NCI-H510A (cell line): Measurements from ENCODE around the gene CHD1.
A peak's percentile ranks its signal among the peaks of the same experiment; 100 is the strongest.

Experiments
- DNase-seq: peaks from one replicate; lab custom pipeline; 2025; lab: John Stamatoyannopoulos, UW

CHD1 gene

DNA sequence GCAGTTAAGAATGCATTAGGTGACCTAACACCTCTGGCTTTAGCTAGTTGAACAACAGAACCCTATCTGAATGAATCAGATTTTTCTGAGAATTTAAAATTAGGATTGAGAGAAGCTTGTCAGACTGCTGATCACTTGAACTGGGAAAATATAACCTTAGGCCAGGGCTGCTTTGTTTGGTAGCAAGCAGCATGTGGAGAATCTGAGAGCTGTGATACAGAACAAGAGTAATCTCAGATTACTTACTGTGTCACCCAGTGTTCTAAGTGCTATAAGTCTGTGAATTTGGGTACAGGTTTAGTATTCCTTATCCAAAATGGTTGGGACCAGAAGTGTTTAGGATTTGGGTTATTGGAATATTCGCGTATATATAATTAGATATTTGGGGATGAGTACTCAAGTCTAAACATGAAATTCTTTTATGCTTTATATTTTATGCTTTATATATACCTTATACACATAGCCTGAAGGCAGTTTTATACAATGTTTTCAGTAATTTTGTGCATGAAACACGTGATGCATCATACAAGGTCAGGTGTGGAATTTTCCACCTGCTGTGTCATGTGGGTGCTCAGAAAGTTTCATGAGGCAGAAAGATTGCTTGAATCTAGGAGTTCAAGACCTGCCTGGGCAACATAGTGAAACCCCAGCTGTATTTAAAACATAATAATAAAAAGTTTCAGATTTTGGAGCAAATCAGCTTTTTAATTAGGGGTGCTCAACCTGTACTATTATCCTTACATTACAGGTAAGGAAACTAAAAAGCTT is 8.3 kb upstream of the CHD1 start:
- no peak for DNase-seq

DNA sequence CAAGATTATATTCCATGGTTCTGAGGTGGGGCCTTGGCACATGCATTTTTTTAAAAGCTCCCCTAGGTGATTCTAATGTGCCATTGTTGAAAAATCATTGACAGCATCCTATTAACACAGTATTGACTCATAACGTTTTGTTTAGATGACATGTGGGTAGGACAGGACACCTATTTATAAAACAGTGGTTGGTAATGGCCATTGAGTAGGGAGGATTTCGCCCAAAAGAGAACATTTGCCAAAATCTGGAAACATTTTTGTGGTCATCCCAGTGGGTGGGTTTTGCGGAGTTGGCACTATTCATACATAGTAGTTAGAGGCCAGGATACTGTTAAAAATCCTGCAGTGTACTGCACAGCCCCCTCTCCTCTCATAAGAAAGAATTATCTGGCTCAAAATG is 6.4 kb upstream of the CHD1 start:
- DNase-seq = no peak

DNA sequence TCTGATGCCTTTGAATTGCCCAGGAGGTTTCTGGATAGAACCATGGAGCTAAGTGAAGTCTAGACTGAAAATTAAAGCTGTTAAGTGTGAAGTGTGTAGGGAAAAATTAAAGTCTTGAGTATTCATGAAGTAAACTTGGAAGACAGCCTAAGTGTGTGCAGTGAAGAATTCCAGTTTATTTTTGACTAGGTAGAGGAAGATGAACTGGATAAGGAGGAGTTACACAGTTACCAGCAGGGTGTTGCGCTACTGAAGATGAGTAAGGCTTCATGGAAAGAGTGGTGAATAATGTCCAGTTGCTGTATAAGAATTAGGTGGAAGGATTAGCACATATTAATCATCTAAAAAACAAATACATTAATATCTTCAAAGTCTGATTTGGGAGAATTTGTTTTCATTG is 5.7 kb upstream of the CHD1 start:
- no peak for DNase-seq

DNA sequence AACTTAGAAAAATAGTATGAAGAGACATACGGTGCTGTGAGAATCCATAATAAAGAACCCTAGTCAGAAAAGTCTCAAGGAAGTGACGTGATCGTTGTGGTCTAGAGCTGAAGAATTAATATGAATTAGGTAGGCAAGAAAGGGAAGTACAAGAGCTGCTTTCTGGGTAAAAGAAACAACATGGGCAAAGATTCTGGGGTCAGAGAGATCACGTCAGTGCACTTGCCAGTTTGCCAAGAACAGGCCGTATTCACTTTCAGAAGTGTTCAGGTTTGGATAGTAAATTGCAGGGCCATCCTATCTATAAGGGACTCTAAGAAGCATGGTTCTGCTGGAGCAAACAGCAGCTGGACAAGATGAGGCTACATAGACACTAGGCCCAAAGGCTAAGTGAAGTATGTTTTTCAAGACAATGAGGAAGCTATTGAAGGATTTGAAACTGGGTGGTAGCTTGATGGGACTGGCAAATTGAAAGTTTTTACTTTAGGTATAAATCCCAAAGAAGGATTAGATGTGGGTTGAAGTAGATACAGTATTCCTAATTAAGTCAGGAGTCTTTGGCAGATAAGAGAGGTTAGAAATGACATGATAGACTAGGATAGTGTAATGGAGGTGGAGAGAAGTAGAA is 4.8 kb upstream of the CHD1 start:
- DNase-seq = no peak

DNA sequence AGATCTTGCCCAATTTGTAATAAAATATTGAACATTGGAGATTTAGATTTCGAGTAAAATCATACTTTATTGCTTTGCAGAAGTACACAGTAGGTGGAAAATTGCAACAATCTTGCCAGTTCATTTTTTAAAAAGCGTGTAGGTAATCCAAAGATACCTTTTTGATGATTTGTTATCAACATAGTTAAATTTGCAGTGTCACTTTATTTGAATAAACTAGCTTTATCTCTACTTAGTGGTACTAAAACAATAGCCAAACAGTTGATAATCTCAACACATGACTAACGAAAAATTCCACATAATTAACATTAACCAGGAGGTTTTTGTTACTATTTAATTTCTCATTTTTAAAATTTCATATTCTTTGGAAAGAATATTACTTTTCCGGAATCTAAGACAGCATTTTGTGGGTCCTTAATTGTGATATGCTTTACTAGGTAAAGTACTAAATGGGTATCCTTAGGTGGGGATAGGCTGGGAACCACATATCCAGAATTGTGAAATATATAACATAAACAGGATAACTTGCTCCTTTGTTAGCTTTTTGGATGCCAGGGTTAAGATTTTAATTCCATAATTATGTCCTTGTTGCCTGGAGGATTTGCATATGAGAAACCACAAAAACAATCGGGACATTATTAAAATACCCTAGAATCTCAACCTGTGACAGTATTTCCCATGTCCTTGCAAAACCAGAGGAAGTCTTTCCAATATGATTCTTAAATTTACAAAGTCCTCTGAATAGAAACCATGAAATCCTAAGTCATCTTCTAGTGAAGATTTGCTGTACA is 2.4 kb upstream of the CHD1 start:
- no peak for DNase-seq

DNA sequence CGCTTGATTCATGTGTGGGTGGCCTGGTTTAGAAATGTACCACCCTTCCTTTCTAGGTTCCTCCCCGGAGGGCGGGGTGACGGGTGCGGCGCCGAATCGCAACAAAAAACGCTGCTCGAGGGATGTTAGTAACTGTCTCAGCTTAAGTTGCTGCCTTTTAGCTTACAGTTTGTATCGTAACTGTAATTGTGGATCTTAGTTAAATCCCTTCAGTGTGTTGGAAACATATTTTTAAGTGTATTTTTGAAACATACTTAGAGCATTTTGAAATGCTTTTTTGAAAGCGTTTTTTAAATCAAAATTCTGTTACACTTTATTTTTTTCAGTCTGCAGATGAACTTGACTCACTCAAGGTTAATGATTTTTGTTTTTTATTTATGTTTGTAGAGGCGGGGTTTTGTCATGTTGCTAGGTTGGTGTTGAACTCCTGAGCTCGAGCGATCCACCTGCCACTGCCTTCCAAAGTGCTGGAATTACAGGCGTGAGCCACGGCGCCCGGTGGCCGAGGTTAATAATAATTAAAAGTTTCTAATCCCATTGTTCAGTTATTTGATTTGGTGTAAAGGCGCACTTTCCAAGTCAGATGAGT is 997 bp upstream of the CHD1 start:
- no peak for DNase-seq

DNA sequence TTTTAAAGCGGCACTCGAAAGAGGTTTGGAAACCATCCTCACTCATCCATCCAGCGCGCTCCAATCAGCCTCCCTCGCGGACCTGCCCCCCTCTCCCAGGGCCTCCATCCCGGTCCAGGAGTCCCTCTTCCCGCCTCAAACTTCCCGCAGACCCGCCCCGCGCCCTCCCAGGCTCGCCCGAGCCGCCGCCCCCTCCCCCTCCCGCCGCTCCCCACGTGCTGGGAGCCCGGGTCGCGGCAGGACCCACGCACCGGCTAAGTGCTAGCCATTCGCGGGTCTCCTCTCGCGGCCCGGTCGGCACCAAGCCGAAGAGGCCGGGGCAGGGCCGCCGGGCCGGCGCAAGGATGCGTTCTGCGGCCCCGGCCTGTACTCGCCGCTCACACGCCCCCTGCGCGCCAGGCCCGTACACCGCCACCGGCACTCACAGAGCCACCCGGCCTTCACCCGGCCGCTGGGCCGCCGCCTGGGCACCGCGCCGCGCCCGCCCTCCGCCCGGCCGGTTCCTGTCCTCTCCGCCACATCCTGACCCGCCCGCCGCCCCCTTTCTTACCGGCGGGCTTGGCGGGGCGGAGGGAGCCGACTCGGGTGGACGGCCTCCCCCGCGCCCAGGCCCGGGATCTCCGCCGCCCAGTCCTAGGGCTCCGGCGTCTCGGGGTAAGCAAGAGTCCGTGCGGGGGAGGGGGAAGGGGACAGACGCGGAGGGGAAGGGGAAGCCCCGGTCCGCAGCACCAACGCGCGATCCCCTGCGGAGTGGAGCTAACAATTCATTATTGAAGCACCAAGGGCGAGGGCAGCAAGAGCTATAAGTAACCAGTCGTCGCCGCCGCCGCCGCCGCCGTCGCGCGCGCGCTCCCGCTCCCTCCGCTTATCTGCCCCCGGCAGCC is 576 bp downstream of the CHD1 start:
- peak; percentile 17 for DNase-seq

DNA sequence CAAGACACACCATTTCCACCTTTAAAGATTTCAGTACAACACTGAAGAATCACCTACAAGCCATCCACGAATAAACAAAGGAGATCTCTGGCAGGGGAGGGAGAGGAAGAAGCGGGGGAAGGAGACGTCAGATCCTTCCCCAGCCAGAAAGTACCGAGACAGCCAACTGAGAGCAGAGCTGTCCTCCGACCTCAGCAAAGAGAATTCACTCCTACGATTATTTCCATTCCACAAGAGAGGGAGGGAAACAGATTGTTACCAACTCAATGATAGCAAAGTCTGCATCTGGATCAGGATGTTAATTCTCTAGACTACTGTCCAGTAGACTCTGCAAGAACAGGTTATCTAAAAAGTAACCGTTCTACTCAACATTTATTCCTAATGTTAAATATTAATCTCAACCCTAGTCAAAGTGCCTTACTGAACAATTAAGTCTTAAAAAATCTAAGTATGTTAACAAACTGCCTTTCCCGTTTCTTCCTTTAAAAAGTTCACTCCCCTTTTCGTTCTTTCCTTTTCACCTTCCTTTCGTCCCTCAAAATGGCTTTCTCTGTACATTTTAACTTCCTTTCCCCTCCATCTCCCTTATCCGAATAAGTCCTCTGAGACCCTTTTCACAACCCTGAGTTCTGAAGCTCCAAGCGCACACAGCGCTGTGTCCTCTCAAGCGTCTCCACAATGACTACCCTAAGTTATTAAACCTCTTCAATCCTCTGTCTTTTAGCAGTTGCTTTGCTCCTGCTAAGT is 1.4 kb downstream of the CHD1 start:
- DNase-seq = no peak

DNA sequence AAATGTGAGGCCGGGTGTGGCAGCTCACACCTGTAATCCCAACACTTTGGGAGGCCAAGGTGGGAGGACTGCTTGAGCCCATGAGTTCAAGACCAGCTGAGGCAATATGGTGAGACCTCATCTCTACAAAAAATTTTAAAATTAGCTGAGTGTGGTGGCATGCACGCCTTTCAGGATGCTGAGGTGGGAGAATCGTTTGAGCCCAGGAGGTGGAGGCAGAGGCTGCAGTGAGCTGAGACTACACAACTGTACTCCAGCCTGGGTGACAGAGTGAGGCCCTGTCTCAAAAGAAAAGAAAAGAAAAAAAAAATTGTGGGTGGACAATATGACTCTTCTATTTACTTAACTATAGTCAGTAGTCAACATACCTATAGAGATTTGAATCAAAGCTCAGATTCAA is 4.8 kb downstream of the CHD1 start:
- no peak for DNase-seq

DNA sequence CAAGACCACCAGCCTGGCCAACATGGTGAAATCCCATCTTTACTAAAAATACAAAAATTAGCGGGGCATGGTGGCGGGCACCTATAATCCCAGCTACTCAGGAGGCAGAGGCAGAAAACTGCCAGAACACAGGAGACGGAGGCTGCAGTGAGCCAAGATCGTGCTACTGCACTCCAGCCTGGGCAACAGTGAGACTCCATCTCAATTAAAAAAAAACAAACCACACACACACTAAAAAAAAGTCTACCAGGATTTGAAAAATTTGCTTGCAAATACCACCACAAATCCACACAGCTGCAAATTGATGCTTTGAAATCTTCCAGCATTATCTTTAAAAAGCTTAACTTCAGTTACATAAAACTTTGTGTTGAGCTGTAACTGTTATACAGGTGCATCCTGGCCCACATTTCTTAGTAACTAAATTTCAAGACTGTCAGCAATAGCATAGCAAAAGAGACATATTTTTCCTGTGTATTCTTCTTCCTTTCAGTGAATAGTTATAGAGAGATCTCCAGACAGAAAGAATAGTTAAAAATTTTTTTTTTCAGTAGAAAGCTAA is 6.8 kb downstream of the CHD1 start:
- DNase-seq = no peak

DNA sequence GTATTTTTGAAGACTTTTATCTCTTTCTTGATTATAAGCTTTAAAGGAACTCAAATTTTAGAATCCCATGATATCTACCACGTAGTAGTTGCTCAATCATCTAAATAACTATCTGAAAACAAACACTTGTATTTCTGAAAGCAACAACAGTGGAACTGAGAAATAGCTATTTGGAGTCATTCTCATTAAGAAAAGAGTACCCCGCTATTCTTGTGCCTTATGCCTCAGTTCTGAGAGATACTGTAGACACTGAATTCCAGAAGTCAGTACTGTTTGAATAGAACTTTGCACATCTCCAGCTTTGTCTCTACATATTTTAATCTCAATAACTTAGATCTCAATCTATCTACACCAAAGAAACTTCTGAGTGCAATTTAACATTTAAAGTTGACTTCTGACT is 11.4 kb downstream of the CHD1 start:
- no peak for DNase-seq

DNA sequence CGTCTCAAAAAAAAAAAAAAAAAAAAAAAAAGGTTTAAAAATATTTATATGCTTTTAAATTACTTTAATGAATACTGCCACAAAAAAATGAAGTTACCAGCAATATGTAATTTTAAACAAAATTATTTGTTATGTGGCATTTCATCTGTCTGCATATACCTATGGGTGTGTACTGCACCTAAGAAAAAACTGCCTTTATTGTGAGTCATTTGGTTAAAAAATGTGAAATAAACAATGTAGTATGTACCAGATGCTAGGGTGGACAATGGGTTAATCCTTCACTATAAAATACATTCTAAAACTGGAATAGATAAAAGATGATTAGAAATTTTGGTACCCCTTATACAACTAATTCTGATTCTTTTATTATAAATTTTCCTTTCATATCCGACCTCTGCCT is 12.3 kb downstream of the CHD1 start:
- no peak for DNase-seq

DNA sequence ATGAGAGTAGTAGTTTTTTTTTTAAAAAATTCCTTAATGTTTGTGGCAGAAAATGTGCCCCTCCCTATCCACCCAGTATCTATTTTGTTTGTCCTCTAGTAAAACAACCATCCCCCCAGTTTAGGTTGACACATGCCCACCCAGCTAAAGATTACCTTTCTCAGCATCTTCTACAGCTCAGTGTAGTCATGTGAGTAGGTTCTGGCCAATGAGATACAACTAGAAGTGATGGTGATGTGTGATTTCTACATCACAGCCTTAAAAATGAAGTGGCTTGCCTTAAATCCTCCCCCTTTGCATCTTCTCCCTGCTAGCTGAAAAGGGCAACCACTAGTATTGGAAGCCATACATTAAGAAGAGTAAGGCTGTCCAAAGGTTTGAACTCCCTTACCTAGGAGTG is 14.9 kb downstream of the CHD1 start:
- DNase-seq = no peak

DNA sequence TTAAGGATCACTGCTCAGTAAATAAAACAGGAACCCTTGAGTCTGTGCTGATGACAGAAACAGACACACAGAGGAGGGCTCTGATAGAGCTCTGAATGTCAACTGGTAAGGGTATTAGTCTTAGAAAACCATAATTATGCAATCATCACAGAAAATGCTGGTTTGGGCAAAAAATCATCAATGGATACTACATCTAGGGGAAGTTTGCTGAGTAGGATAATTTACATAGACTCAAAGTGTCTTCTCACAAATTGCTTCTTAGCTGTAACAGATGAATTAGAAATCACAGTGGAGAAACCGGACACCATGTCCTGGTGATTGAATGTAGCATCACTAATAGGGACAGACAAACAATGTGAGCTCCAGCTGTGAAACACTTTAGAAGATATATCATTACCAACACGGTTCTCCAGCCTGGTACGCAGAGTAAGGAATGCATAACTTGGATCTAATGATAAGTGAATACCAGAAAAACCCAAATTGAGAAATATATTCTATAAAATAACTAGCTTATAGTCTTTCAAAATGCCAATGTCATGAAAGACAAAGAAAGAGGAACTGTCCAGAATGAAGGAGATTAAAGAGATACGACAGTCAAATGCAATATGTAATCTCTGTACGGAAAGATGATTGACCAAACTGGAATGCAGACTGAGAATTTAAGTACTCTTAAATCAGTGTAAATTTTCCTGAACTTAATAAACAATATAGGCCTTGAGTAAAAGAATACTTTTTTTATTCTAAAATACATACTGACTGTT is 17.3 kb downstream of the CHD1 start:
- no peak for DNase-seq

DNA sequence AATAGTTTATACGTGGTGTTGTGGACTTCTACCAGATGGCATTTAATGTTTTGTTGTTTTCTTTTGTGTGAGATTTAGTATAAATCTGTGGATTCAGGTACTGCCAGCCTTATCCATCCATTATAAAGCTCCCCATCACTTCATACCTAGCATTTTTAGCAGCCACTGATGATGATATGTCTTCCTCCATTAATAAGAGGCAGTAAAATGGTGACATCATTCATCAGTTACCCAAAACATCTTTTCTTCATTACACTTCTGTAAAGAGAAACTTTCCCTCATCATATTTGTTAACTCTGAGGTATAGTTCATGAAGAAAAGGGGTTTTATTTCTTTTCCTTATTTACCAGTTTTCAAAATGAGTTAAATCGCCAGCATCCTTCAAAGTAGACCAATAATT is 19.4 kb downstream of the CHD1 start:
- no peak for DNase-seq

DNA sequence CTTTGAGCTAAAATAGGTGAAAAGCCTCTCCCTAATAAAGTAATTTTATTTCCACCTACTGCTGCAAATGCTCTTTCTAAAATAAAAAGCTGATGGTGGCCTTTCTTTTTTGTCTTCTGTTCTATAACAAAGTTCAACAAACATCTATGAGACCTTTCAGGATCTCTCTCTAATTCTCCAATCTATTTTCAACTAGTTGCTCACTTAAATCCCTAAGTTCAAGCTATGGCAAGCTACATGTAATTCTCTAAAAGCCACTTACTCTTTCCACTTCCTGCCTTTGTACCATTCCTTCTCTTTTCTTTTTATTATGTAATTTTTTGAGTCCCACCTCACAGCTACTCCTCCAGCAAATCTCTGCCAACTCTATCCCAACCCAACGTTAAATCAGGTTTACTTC is 20.9 kb downstream of the CHD1 start:
- DNase-seq = no peak

DNA sequence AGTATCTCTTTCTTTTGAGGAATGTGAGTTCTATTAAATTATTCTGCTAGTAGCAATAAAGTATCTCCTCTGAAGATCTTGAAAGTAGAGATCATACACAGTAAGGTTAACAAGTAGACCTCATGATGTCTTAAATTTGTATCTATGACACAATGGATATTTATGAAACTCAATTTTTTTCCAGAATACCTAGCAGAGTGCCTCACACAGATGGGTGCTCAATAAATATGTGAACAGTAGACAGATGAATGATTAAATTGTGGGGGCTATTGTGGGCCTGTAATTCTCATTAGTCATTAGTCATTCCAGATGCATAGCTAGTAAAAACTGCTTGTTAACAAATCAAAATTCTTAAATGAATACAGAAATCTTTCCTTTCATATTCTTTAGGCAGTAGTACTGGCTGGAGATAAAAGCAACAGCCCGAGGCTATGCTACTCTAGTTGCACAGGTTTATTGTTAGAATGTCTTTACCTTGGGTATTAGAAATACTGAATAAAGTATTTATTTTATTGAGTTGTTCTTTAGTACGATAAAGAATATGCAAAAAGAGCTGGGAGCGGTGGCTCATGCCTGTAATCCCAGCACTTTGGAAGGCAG is 22.0 kb downstream of the CHD1 start:
- no peak for DNase-seq

DNA sequence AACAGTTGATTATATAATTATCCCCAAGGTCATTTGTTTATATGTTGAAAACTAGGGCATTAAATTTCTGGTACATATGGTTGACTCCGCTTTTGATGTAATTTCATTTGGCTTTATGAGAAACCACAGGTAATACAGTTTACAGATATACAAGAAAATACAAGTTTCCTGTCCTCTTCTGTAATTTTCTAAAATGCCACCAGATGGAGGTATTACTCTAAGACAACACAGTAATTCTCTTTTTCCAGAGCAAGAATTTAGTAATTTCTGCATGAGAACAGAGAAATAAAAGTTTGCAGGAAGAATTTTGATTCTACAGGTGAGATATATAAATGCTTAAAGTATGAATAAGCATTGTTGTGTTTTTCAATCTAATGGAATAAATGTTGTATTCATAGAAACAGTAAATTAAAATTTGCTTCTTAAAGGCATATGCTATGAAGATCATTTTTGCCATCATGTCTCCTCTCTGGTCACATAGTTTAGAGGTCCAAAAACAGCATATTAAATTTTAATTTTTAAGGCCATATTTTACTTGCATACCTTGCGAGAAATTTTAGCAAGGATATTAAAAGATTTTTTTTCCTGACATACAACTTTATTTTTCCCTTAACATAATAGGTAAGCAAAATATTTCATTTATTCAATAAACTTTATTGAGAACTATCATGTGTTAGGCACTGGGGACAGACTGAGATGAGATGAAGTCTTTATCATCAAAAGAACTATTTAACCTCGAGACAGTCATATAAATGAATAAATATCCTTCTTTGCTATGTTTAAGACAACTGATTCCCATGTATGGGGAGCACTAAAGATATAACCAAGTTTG is 22.7 kb downstream of the CHD1 start:
- no peak for DNase-seq

DNA sequence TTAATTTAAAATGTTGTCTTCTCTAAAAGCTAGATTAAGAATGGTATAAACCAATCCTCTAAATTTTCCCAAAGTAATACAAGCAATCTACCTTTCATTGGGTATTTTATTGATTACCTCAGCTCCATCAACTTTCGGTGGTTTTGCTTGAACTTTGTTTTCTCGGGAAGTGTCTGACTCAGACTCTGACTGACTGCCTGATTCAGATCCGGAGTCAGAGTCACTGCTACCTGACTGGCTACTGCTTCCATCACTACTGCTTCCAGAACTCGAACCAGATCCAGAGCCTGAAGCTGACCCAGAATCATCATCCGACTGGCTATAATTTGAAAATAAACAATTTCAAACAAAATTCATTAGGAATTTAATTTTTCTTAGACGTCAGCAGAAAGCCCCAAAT is 24.0 kb downstream of the CHD1 start:
- no peak for DNase-seq
